ENCODE data around the gene FAM76A.

DNA sequence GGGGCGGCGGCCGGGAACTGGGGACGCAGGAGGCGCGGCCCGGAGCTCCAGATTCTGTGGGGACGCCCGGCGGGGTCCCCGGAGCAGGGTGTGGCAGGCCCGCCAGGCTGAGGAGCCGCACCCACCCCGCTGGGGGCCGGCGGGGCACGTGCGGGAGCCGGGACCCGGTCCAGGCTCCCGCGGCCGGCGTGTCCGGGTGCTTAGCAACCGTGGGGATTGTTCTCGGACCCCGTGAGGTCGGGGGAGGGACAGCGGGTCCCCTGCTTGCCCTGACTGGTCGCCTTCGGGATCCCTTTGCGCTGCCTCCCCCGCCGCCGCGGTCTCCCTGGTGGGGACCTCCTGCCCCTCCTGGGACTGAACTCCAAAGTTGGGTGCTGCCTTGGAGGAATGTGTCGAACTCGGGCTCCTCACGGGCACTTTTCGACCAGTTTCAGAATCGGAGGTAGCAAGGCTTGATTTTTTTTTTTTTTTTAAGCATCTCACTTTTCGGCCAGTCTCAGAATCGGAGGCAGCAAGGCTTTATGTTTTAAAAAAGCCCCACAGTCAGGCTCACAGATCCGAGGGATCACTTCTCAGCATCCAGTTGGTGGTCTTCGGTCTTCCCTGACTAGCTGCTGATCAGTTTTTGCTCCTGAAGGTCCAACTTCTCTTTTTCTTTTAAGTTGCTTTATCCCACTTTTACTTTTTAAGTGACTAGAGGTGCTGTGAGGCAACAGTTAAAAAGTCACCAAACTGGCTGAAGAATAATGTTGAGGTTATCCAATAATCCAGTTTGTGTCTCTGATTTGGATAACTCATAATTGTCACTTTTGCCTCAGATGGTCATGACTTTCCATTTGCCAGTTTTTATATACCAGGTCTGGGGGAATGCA, 648 bp downstream of the FAM76A start:
- no peak for TF ChIP-seq EZH2 (IDR thresholded peaks at IDR 0.05; ENCODE audit: borderline replicate concordance, low read depth, low read length, severe bottlenecking)
- TF ChIP-seq, protein P1, sequence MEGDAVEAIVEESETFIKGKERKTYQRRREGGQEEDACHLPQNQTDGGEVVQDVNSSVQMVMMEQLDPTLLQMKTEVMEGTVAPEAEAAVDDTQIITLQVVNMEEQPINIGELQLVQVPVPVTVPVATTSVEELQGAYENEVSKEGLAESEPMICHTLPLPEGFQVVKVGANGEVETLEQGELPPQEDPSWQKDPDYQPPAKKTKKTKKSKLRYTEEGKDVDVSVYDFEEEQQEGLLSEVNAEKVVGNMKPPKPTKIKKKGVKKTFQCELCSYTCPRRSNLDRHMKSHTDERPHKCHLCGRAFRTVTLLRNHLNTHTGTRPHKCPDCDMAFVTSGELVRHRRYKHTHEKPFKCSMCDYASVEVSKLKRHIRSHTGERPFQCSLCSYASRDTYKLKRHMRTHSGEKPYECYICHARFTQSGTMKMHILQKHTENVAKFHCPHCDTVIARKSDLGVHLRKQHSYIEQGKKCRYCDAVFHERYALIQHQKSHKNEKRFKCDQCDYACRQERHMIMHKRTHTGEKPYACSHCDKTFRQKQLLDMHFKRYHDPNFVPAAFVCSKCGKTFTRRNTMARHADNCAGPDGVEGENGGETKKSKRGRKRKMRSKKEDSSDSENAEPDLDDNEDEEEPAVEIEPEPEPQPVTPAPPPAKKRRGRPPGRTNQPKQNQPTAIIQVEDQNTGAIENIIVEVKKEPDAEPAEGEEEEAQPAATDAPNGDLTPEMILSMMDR (IDR thresholded peaks at IDR 0.05; ENCODE audit: borderline replicate concordance, extremely low read depth, low read length, poor library complexity, severe bottlenecking): no peak

All from DND-41 (cell line).